A204.1 (cell line): ENCODE measurements around the gene LSP1.

Experiments
- FAIRE-seq: peaks from 2 replicates; lab custom pipeline; 2012; peaks lifted over from hg19 to GRCh38; lab: Jason Lieb, UNC

Gene LSP1

GRCh38 chr11:1890856-1891830 is 38.3 kb downstream of the LSP1 start:
- no peak for FAIRE-seq

- FAIRE-seq: no peak
These were observed 38.9 kb downstream of the LSP1 start, which contains the start of gene PRR33 for GRCh38 chr11:1891831-1892115. PRR33 (minus strand) TSS chr11:1891895; CDS start chr11:1890584, 1,311 bp downstream.

GRCh38 chr11:1892116-1892515 is 39.2 kb downstream of the LSP1 start:
- no peak for FAIRE-seq

- no peak for FAIRE-seq
These were observed 39.7 kb downstream of the LSP1 start for GRCh38 chr11:1892558-1892957.

- FAIRE-seq: no peak
These were observed 40.9 kb downstream of the LSP1 start for GRCh38 chr11:1893581-1894359.

GRCh38 chr11:1894759-1895158 is 41.9 kb downstream of the LSP1 start:
- no peak for FAIRE-seq

GRCh38 chr11:1896468-1896867 is 43.6 kb downstream of the LSP1 start:
- FAIRE-seq: no peak

GRCh38 chr11:1896923-1897322 is 44.0 kb downstream of the LSP1 start:
- FAIRE-seq: no peak

- no peak for FAIRE-seq
These were observed 46.2 kb downstream of the LSP1 start for GRCh38 chr11:1899090-1899489.

- FAIRE-seq: no peak
These were observed 46.8 kb downstream of the LSP1 start for GRCh38 chr11:1899686-1900085.

GRCh38 chr11:1906181-1906580 is 53.3 kb downstream of the LSP1 start:
- no peak for FAIRE-seq

- no peak for FAIRE-seq
These were observed 53.9 kb downstream of the LSP1 start for GRCh38 chr11:1906611-1907423.

GRCh38 chr11:1908618-1909017 is 55.7 kb downstream of the LSP1 start:
- FAIRE-seq: no peak

- no peak for FAIRE-seq
These were observed 56.6 kb downstream of the LSP1 start for GRCh38 chr11:1909524-1909923.

- no peak for FAIRE-seq
These were observed 59.5 kb downstream of the LSP1 start for GRCh38 chr11:1912289-1912878.

GRCh38 chr11:1913271-1914060 is 60.6 kb downstream of the LSP1 start:
- FAIRE-seq: no peak

GRCh38 chr11:1915795-1916131 is 62.9 kb downstream of the LSP1 start:
- FAIRE-seq: no peak

GRCh38 chr11:1916132-1916985 is 63.5 kb downstream of the LSP1 start:
- FAIRE-seq: no peak

GRCh38 chr11:1916986-1917522 is 64.2 kb downstream of the LSP1 start:
- FAIRE-seq: no peak
